ENCODE measurements around the gene MAPRE3. TPM values are rescaled to one million over a fixed set of nuclear protein-coding genes. Genes with fewer than 3 reads are reported as not detected.

Gene MAPRE3
- total RNA-seq, 1 donor from 2014 or later, result 5.4 TPM

GRCh38 chr2:26948800-26949199, 21.6 kb upstream of the MAPRE3 start:
- no peak for DNase-seq (ENCODE audit: extremely low read depth, low read depth, low spot score)

GRCh38 chr2:26950246-26950645, 20.2 kb upstream of the MAPRE3 start:
- no peak for DNase-seq (ENCODE audit: extremely low read depth, low read depth, low spot score)

GRCh38 chr2:26951236-26951635, 19.2 kb upstream of the MAPRE3 start:
- DNase-seq (ENCODE audit: extremely low read depth, low read depth, low spot score), result no peak

- no peak for DNase-seq (ENCODE audit: extremely low read depth, low read depth, low spot score)
These were observed 18.1 kb upstream of the MAPRE3 start for GRCh38 chr2:26952374-26952773.

- DNase-seq (ENCODE audit: extremely low read depth, low read depth, low spot score), result no peak
These were observed 16.3 kb upstream of the MAPRE3 start for GRCh38 chr2:26954135-26954534.

GRCh38 chr2:26957041-26957440, 13.4 kb upstream of the MAPRE3 start:
- DNase-seq (ENCODE audit: extremely low read depth, low read depth, low spot score), result no peak

GRCh38 chr2:26957534-26957933, 12.9 kb upstream of the MAPRE3 start:
- no peak for DNase-seq (ENCODE audit: extremely low read depth, low read depth, low spot score)

GRCh38 chr2:26959331-26959730, 11.1 kb upstream of the MAPRE3 start:
- DNase-seq (ENCODE audit: extremely low read depth, low read depth, low spot score), result no peak

GRCh38 chr2:26964446-26965130, 5.8 kb upstream of the MAPRE3 start:
- no peak for DNase-seq (ENCODE audit: extremely low read depth, low read depth, low spot score)

GRCh38 chr2:26968001-26968400, 2.4 kb upstream of the MAPRE3 start:
- DNase-seq (ENCODE audit: extremely low read depth, low read depth, low spot score), result no peak

- no peak for DNase-seq (ENCODE audit: extremely low read depth, low read depth, low spot score)
These were observed 1.2 kb upstream of the MAPRE3 start for GRCh38 chr2:26969077-26969844.

GRCh38 chr2:26970928-26971627, 641 bp downstream of the MAPRE3 start:
- no peak for DNase-seq (ENCODE audit: extremely low read depth, low read depth, low spot score)

- no peak for DNase-seq (ENCODE audit: extremely low read depth, low read depth, low spot score)
These were observed 1.7 kb downstream of the MAPRE3 start for GRCh38 chr2:26971911-26972786.

- no peak for DNase-seq (ENCODE audit: extremely low read depth, low read depth, low spot score)
These were observed 3.9 kb downstream of the MAPRE3 start for GRCh38 chr2:26974352-26974751.

- no peak for DNase-seq (ENCODE audit: extremely low read depth, low read depth, low spot score)
These were observed 4.7 kb downstream of the MAPRE3 start for GRCh38 chr2:26975102-26975501.

- no peak for DNase-seq (ENCODE audit: extremely low read depth, low read depth, low spot score)
These were observed 5.2 kb downstream of the MAPRE3 start for GRCh38 chr2:26975656-26976055.

GRCh38 chr2:26976237-26976636, 5.8 kb downstream of the MAPRE3 start:
- DNase-seq (ENCODE audit: extremely low read depth, low read depth, low spot score), result no peak

- DNase-seq (ENCODE audit: extremely low read depth, low read depth, low spot score), result no peak
These were observed 6.6 kb downstream of the MAPRE3 start for GRCh38 chr2:26977012-26977411.

GRCh38 chr2:26978061-26978596, 7.7 kb downstream of the MAPRE3 start:
- DNase-seq (ENCODE audit: extremely low read depth, low read depth, low spot score), result no peak

- DNase-seq (ENCODE audit: extremely low read depth, low read depth, low spot score), result no peak
These were observed 9.3 kb downstream of the MAPRE3 start for GRCh38 chr2:26979741-26980140.
